Panc1 (cell line): ENCODE data around the gene MARCHF9.

Experiments
- POLR2AphosphoS5 ChIP-seq: IDR thresholded peaks from 2 replicates; pipeline ENCODE4 v1.6.1; 2012; ENCODE audit warnings: mild to moderate bottlenecking, low read depth, low read length, moderate library complexity
- REST ChIP-seq, 2 experiments: IDR thresholded peaks; 2 replicates each; pipeline ENCODE4 v1.6.1; 2011 to 2012; ENCODE audit warnings: low read depth in 2 of 2, control low read depth in 1 of 2, low read length in 1 of 2, mild to moderate bottlenecking in 1 of 2, moderate library complexity in 1 of 2; ENCODE audit not compliant: insufficient read depth in 1 of 2
- SIN3A ChIP-seq: IDR thresholded peaks from 2 replicates; pipeline ENCODE4 v1.6.1; 2012; ENCODE audit warnings: low read depth, mild to moderate bottlenecking, low read length, moderate library complexity, borderline replicate concordance; ENCODE audit not compliant: insufficient read depth
- TF ChIP-seq, protein P1 (sequence below): fragments of 450-650 bp; IDR thresholded peaks from 2 replicates; pipeline ENCODE4 v1.5.1; 2017; ENCODE audit warnings: mild to moderate bottlenecking

DNA sequence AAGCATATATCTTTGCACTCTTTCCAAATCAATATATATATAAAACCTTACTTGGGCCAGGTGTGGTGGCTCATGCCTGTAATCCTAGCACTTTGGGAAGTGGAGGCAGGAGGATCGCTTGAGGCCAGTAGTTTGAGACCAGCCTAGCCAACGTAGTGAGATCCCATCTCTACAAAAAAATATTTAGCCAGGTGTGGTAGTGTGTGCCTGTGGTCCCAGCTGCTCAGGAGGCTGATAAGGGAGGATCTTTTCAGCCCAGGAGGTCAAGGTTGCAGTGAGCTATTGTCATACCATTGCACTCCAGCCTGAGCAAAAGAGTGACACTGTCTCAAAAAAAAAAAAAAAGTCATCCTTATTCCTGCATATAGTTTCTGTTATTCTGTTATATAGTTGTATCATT lies 46.6 kb upstream of the MARCHF9 start:
- TF ChIP-seq, protein P1, sequence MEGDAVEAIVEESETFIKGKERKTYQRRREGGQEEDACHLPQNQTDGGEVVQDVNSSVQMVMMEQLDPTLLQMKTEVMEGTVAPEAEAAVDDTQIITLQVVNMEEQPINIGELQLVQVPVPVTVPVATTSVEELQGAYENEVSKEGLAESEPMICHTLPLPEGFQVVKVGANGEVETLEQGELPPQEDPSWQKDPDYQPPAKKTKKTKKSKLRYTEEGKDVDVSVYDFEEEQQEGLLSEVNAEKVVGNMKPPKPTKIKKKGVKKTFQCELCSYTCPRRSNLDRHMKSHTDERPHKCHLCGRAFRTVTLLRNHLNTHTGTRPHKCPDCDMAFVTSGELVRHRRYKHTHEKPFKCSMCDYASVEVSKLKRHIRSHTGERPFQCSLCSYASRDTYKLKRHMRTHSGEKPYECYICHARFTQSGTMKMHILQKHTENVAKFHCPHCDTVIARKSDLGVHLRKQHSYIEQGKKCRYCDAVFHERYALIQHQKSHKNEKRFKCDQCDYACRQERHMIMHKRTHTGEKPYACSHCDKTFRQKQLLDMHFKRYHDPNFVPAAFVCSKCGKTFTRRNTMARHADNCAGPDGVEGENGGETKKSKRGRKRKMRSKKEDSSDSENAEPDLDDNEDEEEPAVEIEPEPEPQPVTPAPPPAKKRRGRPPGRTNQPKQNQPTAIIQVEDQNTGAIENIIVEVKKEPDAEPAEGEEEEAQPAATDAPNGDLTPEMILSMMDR, result no peak
- no peak for TF ChIP-seq REST (IDR thresholded peaks at IDR 0.05; ENCODE audit: insufficient read depth in 1 of 2, low read depth in 2 of 2, low read length in 1 of 2)
- TF ChIP-seq POLR2AphosphoS5, result no peak
- no peak for TF ChIP-seq SIN3A
